ENCODE measurements around the gene LHX2.
"Not testable (repeated sequence)": the region's sequence is repeated elsewhere in the genome, so short reads cannot be mapped to it uniquely, and the experiment has no call there.

Gene LHX2, protein sequence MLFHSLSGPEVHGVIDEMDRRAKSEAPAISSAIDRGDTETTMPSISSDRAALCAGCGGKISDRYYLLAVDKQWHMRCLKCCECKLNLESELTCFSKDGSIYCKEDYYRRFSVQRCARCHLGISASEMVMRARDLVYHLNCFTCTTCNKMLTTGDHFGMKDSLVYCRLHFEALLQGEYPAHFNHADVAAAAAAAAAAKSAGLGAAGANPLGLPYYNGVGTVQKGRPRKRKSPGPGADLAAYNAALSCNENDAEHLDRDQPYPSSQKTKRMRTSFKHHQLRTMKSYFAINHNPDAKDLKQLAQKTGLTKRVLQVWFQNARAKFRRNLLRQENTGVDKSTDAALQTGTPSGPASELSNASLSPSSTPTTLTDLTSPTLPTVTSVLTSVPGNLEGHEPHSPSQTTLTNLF

DNA sequence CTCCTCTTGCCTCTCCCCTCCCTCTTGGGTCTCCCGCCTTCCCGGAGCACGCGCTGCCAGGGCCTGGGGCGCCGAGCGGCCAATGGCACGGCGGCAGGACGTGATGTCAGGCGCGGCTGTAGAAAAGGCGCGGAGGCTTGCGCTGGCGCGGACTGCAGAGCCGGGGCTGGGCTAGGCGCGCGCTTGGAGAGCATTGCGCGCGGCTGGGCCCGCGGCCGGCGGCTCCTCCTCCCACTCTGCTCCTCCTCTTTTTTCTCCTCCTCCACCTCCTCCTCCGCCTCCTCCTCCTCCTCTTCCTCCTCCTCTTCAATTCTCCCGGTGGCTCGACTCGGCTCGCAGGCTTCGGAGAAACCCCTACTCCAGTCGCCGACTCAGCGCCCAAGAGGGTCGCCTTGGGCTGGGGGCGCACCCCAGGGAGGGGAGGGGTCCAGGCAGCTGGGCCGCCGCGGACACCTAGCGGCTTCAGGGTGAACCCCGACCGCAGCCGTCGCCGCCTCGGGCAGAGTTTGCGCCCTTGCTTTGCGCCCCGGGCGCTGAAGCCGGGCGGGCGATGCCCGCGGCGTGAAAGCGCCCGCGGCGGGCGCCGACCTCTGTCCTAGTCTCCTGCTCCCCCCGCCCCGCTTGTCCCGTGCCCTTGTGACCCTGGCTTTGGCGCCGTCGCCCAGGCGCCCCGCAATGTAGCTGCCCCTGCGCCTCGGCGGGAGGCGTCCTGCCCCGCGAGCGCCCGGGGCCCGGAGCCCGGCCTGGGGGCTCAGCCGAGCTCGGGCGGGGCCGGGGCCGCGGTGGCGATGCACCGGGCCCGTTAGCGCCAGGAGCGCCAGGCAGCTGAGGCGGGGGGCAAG is at the start of gene LHX2:
Gene LHX2 (plus strand): TSS at position 309 of the 842 bp plus-strand sequence. CDS start 581 bp downstream, outside the sequence.
- no peak for FAIRE-seq

DNA sequence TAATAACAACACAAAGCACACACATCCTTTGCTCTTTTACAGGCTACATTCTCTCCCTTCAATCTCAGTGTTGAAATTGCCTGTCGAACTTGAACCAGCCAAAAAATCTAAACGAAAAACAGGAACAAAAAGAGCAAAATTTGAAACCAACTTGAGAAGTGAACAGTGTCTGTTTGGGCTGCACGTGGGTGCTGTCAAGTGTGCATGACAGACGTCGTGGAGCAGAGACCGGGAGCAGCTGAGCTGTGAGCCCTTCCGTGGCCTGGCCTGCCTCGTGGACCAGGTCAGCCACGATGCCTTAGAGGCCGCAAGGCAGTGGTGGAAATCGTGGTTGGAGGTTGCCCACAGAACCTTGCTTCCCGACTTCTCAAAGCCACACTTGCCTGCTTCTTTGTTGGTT is 46.8 kb upstream of the LHX2 start:
- no peak for FAIRE-seq

DNA sequence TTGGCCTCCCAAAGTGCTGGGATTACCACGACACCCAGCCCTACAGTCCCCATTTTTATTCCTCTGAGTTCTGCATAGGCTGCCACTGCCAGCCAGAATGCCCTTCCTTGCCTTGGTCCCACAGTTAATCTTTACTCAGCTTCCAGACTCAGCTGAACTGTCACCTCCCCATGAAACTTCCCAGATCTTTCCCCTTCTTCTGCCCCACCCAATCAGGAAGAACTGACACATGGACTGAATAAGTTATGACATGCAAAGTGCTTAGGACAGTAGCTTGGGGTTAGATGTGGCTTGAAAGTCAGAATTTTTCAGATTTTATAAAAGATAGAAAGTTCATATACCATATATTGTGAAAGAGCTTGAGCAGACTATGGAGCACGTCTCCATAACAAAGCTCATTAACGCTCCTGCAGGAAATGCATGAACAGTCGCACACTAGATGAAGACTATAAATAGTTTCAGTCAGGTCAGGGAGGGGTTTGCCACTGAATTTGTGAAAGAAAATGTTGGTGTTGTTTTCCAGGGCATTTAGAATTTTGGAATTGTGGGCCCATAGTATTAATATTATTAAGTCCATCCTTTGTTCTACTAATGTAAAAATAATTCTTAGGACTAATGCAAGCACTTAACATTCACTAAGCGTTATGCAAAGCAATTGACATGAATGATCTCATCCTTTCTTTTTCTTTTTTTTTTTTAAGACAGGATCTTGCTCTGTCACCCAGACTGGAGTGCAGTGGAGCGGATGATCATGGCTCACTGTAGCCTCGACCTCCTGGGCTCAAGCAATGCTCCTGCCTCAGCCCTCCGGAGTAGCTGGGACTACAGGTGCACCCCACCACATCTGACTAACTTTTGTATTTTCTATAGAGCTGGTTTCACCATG is 45.5 kb upstream of the LHX2 start:
- FAIRE-seq, result no peak

DNA sequence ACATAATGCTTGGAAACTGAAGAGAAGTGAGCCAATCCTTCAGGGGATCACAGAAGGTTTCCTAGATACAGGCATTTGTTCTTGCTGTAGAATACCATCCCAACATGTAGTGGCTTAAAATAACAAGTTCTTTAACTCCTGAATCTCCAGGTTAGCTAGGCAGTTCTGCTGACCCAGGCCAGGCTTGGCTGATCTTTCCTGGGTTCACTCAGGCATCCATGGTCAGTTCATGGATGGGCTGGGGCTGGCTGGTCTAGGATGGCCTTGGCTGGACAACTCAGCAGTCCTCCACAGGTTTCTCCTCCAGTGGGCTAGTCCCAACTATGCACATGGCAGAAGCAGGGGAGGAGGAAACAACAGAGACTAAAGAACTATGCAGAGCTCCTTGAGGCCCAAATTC is 44.2 kb upstream of the LHX2 start:
- FAIRE-seq, result no peak

DNA sequence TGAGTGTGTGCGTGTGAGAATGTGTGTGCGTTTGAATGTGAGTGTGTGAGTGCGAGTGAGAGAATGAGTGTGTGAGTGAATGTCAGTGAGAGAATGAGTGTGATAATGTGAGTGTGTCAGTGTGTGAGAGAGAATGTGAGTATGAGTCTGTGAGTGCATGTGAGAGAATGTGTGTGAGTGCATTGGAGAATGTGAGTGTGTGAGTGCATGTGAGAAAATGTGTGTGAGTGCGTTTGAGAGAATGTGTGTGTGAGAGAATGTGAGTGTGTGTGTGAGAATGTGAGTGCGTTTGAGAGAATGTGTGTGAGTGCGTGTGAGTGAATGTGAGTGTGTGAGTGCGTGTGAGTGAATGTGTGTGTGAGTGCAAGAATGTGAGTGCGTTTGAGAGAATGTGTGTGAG is 39.0 kb upstream of the LHX2 start:
- FAIRE-seq, result no peak

DNA sequence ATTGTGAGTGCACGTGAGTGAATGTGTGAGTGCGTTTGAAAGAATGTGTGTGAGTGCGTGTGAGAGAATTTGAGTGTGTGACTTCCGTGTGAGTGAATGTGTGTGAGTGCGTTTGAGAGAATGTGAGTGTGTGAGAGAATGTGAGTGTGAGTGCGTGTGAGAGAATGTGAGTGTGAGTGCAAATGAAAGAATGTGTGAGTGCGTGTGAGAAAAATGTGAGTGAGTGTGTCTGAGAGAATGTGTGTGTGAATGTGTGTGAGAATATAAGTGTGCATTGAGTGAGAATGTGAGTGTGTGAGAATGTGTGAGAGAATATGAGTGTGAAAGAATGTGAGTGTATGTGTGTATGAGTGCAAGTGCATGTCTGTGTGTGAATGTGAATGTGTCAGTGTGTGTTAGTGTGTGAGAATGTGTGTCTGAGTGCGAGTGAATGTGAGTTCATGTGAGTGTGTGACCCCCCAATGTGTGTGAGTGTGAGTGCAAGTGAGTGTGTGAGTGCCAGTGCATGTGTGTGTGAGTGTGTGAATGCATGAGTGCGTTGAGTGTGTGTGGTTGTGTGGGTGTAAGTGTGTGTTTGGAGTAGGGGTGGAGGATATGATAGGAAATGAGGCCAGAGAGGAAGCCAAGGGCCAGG is 37.9 kb upstream of the LHX2 start:
- no peak for FAIRE-seq

DNA sequence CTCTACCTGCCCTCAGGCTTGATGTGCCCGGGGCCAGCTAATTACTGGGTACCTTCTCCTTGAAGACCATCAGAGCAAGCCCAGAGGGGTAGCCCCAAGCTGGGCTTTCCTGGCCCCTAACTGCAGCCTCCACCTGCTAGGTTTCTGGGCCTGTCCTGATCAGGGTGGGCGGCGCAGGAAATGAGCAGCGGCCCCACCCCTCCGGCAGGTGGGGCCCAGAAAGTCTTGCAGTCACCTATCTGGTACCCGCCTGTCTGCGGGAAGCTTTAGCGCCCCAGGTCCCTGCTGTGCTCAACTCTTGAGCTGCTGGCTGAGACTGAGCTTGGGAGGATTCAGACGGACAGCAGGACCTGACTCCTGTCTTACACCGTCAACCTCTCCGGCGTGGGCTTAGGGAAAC is 37.1 kb upstream of the LHX2 start:
- no peak for FAIRE-seq

DNA sequence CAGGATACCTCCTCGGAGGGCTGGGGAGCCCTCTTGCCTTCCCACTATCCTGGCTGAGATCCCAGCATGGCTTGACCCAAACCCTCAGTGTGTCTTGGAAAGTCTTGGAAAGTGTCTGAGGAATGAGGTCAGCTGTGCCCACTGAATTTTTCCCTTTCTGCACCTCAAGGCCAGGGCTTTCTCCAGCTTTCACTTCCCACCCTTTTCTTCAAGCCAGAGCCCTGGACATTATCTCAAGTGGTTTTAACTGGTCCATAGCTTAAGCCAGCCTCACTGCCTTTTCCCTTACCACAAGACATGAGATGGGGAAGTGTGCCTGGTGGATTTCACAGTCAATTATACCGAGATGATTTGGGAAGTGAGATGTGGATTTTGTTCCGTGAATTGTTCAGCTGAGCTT is 35.7 kb upstream of the LHX2 start:
- FAIRE-seq, result no peak

DNA sequence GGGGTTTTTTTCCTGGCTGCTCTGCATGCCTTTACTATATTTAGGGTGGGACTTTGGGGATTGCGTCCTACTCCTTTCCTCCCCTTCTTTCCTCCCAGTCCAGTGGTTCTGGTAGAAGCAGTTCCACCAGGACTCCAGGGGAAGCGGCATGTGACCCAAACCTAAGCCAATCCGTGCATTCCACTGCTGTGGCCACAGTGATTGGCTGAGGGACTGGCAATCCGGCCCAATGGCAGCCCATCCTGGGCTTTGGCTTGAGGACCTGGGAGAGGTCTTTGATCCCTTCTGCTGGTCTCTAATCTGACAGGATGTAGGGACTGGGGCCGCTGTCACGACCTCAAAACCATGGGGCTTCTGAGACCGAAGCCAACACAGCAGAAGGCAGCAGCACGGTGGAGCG is 35.0 kb upstream of the LHX2 start:
- FAIRE-seq, result not testable (repeated sequence)

DNA sequence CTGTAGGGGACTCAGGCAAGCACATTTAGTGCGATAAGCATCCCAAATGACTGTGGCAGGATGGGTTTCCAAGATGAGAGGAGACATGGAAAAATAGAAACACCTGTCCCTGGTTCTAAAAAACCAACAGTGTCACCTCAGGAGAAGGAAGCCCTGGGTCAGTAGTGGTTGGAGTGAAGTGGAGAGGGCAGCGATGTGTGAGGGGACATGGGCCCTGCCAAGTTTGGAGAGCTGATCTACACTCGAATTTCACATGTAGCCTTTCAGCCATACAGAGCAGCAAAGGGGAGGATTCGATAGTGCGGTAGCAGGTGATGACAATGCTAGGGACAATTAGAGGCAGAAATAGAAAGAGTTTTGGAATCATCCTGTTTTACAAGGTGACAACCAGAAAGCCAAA is 32.6 kb upstream of the LHX2 start:
- FAIRE-seq, result no peak

DNA sequence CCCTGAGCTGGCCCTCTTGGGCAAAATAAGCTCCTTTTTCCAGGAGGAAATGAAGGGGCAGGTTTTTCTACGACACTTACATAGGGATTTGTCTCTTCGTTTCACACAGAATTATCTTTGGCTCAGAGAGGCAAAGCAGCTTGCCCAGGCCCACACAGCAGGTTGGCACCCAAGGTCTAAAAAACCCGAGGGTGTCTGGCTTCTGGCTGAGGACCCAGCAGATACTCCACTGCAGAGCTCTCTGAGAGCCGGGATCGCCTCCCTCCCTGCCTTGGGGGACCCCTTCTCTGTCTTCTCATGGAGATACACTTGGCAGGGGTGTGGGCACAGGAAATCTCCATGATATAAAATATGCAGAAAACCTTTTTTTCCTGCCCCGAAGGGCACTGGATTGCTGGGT is 29.0 kb upstream of the LHX2 start:
- no peak for FAIRE-seq

DNA sequence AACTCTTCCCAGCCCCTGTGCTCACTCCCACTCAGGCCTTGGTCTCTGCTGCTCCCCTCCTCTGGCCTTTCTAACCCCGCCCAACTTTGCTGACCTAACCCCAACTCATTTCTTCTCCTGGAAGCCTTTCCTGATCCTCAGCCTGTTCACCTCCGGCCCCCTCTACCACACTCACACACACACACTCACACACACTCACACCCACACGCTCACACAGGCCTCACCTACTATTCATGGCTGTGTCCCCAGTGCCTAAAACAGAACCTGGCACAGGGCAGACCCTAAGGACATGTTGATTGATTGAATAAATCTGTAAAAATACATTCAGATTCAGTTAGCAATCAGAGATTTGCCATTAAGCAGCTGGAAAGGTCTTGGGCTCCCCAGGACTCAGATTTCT is 28.5 kb upstream of the LHX2 start:
- FAIRE-seq, result no peak

DNA sequence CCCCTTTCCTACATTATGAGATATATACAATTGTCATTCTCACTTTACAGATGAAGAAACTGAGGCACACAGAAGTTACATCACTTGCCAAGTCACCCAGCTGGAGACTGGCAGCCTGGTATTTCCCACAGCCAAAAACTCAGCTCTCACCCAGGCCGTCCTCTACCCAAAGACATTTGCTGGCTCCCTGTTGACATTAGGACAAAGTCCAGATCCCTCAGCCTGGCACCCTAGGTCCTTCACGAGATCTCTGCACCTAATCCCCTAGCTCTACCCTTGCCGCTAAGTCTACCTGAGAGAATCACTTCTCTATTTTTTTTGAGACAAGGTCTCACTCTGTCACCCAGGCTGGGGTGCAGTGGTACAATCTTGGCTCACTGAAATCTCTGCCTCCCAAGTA is 26.8 kb upstream of the LHX2 start:
- FAIRE-seq, result no peak

DNA sequence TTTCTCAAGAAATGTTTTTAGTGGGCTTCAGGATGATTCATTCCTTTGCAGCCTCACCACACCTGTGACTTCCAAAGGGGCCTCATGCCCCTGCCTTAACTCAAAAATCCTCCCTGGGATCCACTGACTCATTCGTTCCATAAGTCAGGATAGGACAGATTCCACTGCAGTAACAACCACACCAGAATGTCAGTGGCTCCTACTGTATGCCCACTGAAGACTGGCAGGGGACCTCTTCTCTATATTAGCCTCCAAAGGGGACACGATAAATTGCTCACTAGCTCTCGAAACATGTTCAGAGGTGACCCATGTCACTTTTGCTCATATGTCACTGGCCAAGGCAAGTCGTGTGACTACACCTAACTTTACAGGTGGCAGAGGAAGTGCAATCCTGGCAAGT is 25.7 kb upstream of the LHX2 start:
- no peak for FAIRE-seq

DNA sequence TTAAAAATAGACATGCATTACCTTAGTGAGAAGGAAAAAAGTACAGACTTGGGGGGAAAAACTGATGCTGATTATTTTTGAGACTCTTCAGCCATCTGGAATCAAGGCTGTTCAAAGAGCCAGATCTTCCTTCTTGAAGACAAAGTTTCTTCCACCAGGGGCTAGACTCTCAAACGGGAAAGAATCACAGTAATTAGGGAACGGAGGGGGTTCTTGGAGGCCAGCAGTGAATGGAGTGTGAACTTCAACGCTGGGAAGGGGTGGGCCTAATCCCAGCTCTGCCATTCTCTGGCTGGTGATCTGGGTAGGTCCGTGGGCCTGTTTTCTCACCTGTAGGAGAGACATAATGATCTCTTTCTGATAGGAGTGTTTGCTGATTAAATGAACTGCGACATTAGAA is 21.1 kb upstream of the LHX2 start:
- no peak for FAIRE-seq

DNA sequence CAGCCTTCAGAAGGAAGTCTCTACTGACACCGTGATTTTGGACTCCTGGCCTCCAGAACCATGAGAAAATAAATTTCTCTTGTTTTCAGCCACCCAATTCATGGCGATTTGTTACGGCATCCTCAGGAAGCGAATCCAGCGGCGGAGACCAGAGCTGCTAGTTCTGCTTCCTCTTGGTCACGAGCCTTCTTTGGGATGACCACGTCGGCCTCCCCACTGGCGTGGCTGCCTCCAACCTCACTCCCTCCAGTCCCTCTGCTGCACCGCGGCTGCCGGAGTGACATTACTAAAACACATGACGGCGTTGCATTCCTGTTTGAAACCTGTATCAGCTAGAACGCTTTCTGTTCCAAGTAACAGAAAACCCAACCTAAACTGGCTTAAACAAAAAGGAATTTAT is 18.9 kb upstream of the LHX2 start:
- FAIRE-seq, result not testable (repeated sequence)

DNA sequence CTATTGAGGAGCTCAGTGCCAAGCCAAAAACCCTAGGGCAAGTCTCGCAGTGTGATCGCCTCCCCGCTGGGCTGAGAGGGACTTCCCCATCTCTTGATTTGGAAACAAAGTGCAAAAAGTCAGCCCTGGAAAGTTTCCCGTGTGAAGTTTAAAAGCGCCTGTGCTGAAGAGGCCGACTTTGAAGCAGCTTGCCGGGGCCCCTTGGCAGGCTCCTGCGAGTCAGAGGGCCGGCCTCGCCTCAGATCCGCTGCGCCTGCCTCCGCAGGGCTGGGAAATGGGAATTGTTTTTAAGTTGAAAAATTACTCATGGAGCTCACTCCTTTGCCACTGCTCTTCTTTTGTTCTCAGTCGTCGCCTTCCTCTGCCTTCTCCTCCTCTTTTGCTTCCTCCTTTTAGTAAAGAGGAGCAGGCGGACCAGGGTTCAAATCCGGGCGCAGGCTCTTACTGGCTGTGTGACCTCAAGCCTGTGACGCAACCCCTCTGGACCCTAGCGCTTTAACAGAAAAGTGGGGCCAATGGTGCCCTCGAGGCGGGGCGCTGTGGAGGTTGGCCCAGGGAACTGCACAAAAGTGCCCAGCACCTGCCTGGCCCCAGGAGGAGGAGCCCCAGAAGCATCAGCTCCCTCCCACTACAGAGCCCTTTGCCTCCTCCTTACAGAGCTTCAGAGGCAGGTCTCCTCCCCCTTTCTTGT is 14.7 kb upstream of the LHX2 start:
- no peak for FAIRE-seq

DNA sequence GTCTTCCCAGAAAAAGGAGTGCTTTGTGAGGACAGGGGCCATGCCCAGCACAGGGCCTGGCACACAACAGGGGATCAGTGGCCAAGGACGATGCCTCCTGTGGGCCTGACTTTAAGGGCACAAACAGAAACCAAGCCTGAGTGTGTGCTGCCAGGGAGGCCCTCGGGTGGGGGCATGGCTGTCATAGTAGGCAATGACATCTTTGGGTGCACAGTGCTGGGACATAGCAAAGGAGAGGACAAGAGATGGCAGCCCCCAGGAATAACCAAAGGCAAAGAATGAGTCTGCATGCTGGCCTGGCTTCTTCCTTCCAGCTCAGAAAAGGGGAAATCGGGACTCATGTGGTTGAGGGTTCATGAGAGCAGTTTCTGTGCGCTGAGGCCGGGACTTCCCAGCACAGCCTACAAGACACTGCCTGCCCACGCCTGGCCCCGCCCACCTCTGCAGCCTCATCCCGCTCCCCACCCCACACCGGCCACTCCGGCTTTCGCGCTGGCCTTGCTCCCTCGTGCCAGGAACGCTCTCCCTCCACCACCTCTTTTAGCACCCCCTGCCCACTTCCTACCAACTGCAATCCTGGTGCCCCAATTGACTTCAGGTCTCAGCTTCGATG is 13.8 kb upstream of the LHX2 start:
- no peak for FAIRE-seq

DNA sequence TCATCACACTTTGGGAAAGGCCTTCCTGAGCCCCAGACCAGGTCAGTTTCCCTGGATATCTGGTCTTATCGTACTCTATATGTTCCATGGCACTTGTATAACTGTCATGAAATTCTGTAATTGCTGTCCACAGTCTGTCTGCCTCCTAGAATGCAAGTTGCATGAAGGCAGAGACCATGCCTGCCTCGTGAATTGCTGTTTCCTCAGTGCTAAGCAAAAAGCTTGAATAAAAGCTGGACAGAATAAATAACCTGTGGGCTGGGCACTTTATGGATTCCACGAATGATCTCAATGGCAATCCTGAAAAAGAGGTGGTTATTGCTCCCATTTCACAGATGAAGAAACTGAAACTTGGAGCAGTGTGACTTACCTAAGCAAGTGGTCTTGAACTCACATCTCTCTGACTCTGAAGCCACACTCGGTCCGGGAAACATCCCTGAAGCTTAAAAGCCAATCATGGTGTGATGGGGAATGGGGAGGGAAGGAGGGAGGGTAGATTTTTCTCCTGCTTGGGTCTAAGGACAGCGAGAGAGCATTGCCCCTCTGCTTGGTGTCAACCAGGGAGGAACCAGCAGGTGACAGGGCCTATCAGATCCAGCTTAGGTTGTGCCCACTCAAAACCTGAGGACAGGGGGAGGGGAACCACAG is 13.2 kb upstream of the LHX2 start:
- FAIRE-seq, result no peak

DNA sequence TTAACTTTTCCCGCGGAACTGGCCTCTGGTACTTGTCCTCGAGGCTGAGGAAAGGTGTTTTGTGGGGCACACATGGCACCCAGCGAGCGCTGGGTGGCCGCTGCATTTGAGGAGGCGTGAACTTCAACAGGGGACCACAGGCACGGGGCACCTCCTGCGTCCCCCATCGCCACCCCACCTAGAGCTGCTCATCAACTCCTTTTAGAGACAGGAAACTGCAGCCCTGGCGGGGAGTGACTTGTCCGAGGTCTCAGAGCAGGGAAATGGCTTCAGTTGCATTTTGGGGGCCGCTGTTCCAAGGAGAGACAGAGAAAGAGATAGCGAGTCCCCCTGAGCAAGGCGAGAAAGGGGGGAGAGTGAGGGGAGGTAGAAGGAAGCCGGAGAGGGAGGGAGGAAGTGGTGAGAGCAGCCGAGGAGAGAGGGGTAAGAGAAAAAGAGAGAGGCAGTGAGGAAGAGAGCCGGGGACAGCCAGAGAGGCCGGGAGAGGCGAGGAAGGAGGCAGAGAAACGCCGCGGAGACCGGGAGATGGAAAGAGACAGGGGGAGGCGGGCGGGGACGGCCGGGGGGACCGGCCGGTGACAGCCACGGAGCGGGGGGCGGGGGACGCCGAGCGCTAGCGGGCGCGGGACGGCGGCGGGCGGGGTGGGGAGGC is 12.5 kb upstream of the LHX2 start:
- no peak for FAIRE-seq
